OCI-LY3 (cell line): ENCODE data around the gene CHMP3.

Source experiments
- H2AFZ ChIP-seq: fragments of 200-600, 300-600 bp; shearing (Covaris generic); 2 replicates; pipeline ENCODE4 v1.6.0; 2014; ENCODE audit warnings: antibody characterized with exemption, low read depth, low read length
- H3K27ac ChIP-seq: fragments of 200-600, 300-600 bp; sonication (generic); 2 replicates; pipeline ENCODE4 v1.5.1; 2014; ENCODE audit warnings: mild to moderate bottlenecking, low read length, moderate library complexity, mixed read lengths
- H3K27me3 ChIP-seq: fragments of 200-600, 300-600 bp; sonication (generic); 2 replicates; pipeline ENCODE4 v1.6.1; 2014; ENCODE audit warnings: low read depth, low read length, mixed read lengths
- H3K36me3 ChIP-seq: fragments of 200-600, 300-600 bp; sonication (generic); replicated peaks from 2 replicates; pipeline ENCODE3; 2014; ENCODE audit warnings: low read depth, low read length, mixed read lengths
- H3K4me1 ChIP-seq: fragments of 300-600, 200-600 bp; sonication (generic); 2 replicates; pipeline ENCODE4 v1.6.1; 2014; ENCODE audit warnings: low read length, mixed read lengths
- H3K4me2 ChIP-seq: fragments of 200-600, 300-600 bp; sonication (generic); 2 replicates; pipeline ENCODE4 v1.6.1; 2014; ENCODE audit warnings: low read length, mixed read lengths
- H3K4me3 ChIP-seq: fragments of 300-600, 200-600 bp; sonication (generic); 2 replicates; pipeline ENCODE4 v1.5.1; 2014; ENCODE audit warnings: antibody characterized with exemption, mild to moderate bottlenecking, low read length, moderate library complexity
- H3K79me2 ChIP-seq: fragments of 300-600, 200-600 bp; shearing (Covaris generic); 2 replicates; pipeline ENCODE4 v1.6.1; 2014; ENCODE audit warnings: mild to moderate bottlenecking, low read length, mixed read lengths
- H3K9ac ChIP-seq: fragments of 300-600, 200-600 bp; shearing (Covaris generic); 2 replicates; pipeline ENCODE4 v1.6.0; 2014; ENCODE audit warnings: mild to moderate bottlenecking, low read length, moderate library complexity
- H3K9me3 ChIP-seq: fragments of 200-600, 300-600 bp; shearing (Covaris generic); 2 replicates; pipeline ENCODE4 v1.6.1; 2014; ENCODE audit warnings: low read length, mixed read lengths; ENCODE audit not compliant: insufficient read depth
- H4K20me1 ChIP-seq: fragments of 200-600, 300-600 bp; sonication (generic); 2 replicates; pipeline ENCODE4 v1.6.1; 2016; ENCODE audit warnings: low read length, mixed read lengths; ENCODE audit not compliant: insufficient read depth
- CTCF ChIP-seq: fragments of 200-600, 300-600 bp; sonication (generic); IDR thresholded peaks from 2 replicates; pipeline ENCODE4 v1.5.1; 2014; ENCODE audit warnings: antibody characterized with exemption, low read length, low read depth
- EZH2phosphoT487 ChIP-seq: fragments of 200-600 bp; shearing (Covaris generic); IDR thresholded peaks from 2 replicates; pipeline ENCODE4 v1.6.1; 2018; ENCODE audit warnings: antibody characterized with exemption, mixed run types, low read depth

Gene CHMP3

GRCh38 chr2:86519349-86519748, 43.9 kb downstream of the CHMP3 start:
- no peak overlapping the region for H3K9ac ChIP-seq

DNA sequence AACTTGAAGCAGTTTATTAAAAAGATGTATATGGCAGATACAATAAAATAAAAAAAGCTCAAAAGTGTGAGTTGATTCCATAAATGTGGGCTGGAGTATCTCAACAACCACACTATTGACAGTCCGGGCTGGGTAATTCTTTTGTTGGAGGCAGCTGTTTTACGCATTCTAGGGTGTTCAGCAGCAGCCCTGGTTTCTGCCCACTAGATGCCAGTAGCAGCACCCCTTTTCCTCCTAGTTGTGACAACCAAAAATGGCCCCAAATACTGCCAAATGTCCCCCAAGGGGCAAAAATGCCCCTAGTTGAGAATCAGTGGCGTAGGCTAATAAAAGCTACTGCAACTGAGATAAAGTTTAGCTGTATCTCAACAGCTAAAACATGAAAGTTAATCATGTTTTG, 44.8 kb downstream of the CHMP3 start:
- Histone ChIP-seq H3K9me3 (0 out of 2 replicates have a peak, but pooled peaks cover 6% of the 10 kb centered on the region), H3K4me2 (no peak overlapping the region), H3K27me3 (no peaks in the 10 kb centered on the region), H3K36me3 (peaks cover 24% of the 10 kb centered on the region), H3K4me1 (no peaks in the 10 kb centered on the region), H4K20me1 (no peaks in the 10 kb centered on the region), H3K4me3 (no peak overlapping the region), H3K79me2 (no peaks in the 10 kb centered on the region), H3K27ac (no peak overlapping the region), H3K9ac (no peak overlapping the region), H2AFZ (no peak overlapping the region)
- TF ChIP-seq EZH2phosphoT487 (no peak), CTCF (peak; percentile 32)

More at GRCh38 chr2:86519349-86519748, 43.9 kb downstream of the CHMP3 start:
- no peaks in the 10 kb centered on the region for H3K4me1 ChIP-seq
- H3K9me3 ChIP-seq: 0 out of 2 replicates have a peak, but pooled peaks cover 6% of the 10 kb centered on the region
- no peaks in the 10 kb centered on the region for H3K27me3 ChIP-seq
- H3K79me2 ChIP-seq: no peaks in the 10 kb centered on the region
- no peaks in the 10 kb centered on the region for H4K20me1 ChIP-seq
- no peak overlapping the region for H3K4me3 ChIP-seq
- peaks cover 24% of the 10 kb centered on the region for H3K36me3 ChIP-seq
- no peak overlapping the region for H2AFZ ChIP-seq
- H3K4me2 ChIP-seq: no peak overlapping the region
- no peak for TF ChIP-seq CTCF
- TF ChIP-seq EZH2phosphoT487: no peak
- H3K27ac ChIP-seq: no peak overlapping the region

DNA sequence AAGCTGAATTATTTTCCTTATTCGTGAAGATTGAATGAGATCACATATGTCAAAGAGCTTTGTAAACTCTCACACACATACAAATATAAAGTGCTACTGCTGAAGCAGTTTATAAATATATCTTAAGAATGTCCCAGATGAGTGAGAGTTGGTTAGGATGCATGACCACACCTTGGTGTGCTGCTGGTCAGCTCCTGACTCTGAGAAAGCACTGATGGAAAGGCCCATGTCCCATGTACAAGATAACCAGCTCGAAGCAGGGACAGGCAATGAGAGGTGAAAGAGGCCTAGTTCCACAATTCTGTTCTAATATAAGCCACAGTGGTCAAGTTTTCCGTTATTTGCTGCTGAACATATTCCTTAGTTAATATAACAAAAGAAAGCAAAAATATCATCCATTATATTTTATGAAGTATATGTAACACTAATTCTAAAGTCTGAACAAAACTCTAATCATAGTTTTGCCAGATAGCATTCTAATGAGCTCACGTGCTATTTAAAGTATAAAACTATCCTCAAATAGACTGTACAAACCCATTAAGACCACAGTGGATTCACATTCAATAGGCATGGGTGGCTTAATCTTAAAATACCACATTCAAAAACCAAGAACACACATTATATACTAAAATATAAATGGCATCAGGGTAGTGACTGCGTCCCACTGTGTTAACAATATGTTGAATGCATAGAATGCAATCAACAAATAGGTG, 49.1 kb downstream of the CHMP3 start:
- no peaks in the 10 kb centered on the region for H3K4me1 ChIP-seq
- TF ChIP-seq CTCF: no peak
- TF ChIP-seq EZH2phosphoT487: no peak
- no peaks in the 10 kb centered on the region for H3K79me2 ChIP-seq
- H4K20me1 ChIP-seq: no peaks in the 10 kb centered on the region
- peaks cover 4% of the 10 kb centered on the region for H3K36me3 ChIP-seq
- H3K9ac ChIP-seq: no peak overlapping the region
- H3K4me2 ChIP-seq: no peak overlapping the region
- H3K9me3 ChIP-seq: no peaks in the 10 kb centered on the region
- H2AFZ ChIP-seq: no peak overlapping the region
- H3K4me3 ChIP-seq: no peak overlapping the region
- no peaks in the 10 kb centered on the region for H3K27me3 ChIP-seq
- H3K27ac ChIP-seq: no peak overlapping the region

GRCh38 chr2:86512892-86513291, 50.4 kb downstream of the CHMP3 start:
- no peak overlapping the region for H3K9ac ChIP-seq
- H4K20me1 ChIP-seq: no peaks in the 10 kb centered on the region
- no peaks in the 10 kb centered on the region for H3K79me2 ChIP-seq
- no peaks in the 10 kb centered on the region for H3K27me3 ChIP-seq
- H3K4me3 ChIP-seq: no peak overlapping the region
- no peak for TF ChIP-seq CTCF
- TF ChIP-seq EZH2phosphoT487: no peak
- H3K36me3 ChIP-seq: peaks cover 10% of the 10 kb centered on the region
- no peaks in the 10 kb centered on the region for H3K9me3 ChIP-seq
- no peak overlapping the region for H3K27ac ChIP-seq
- no peak overlapping the region for H2AFZ ChIP-seq
- H3K4me1 ChIP-seq: no peaks in the 10 kb centered on the region
- H3K4me2 ChIP-seq: no peak overlapping the region
